SK-N-SH (cell line): ENCODE measurements around the gene TP73.

Experiments
- CHD2 ChIP-seq: fragments of 150-350 bp; IDR thresholded peaks from 2 replicates; pipeline ENCODE4 v1.6.1; 2018; ENCODE audit warnings: low read length; ENCODE audit not compliant: partially characterized antibody
- EP300 ChIP-seq, 2 experiments: IDR thresholded peaks; 2 replicates each; pipeline versions ENCODE4 v1.4.0 to v1.6.1; 2012; ENCODE audit warnings: borderline replicate concordance in 1 of 2, low read depth in 1 of 2, low read length in 1 of 2
- TAF1 ChIP-seq: IDR thresholded peaks from 2 replicates; pipeline ENCODE4 v1.6.1; 2012; ENCODE audit warnings: low read depth, mild to moderate bottlenecking, low read length, moderate library complexity, borderline replicate concordance
- TF ChIP-seq, protein P1 (sequence below): fragments of 200-600 bp; sonication (generic); IDR thresholded peaks from 2 replicates; pipeline ENCODE4 v1.6.1; 2017; ENCODE audit warnings: antibody characterized with exemption, mild to moderate bottlenecking, moderate library complexity

DNA sequence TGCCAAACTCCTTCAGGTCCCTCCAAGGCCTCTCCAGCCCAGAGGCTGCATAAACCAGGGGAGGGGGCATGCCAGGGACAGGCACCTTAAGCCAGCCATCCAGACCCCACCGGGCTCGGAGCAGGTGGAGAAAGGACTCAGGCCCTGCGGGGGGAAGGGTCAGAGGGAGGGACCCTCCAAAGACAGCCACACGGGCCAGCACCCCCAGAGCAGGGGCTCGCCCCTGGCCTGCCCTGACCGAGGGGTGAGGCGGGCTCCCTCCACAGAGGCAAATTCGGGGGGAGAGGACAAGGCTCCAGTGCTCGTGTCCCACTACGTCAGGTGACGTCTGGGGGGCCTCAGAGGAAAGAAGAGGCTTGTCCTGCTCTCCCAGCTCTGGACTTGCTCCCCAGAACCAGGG, 49.2 kb upstream of the TP73 start:
- TF ChIP-seq CHD2 (no peak), TAF1 (no peak), EP300 (IDR thresholded peaks at IDR 0.05; ENCODE audit: borderline replicate concordance in 1 of 2, low read depth in 1 of 2, low read length in 1 of 2) (no peak)
- TF ChIP-seq, protein P1, sequence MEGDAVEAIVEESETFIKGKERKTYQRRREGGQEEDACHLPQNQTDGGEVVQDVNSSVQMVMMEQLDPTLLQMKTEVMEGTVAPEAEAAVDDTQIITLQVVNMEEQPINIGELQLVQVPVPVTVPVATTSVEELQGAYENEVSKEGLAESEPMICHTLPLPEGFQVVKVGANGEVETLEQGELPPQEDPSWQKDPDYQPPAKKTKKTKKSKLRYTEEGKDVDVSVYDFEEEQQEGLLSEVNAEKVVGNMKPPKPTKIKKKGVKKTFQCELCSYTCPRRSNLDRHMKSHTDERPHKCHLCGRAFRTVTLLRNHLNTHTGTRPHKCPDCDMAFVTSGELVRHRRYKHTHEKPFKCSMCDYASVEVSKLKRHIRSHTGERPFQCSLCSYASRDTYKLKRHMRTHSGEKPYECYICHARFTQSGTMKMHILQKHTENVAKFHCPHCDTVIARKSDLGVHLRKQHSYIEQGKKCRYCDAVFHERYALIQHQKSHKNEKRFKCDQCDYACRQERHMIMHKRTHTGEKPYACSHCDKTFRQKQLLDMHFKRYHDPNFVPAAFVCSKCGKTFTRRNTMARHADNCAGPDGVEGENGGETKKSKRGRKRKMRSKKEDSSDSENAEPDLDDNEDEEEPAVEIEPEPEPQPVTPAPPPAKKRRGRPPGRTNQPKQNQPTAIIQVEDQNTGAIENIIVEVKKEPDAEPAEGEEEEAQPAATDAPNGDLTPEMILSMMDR = no peak
